ENCODE data around the gene TAAR8. TPM values are rescaled to one million over a fixed set of nuclear protein-coding genes. Genes with fewer than 3 reads are reported as not detected.

Gene TAAR8
- total and polyA plus RNA-seq, 2 donors (not counting 1 experiment from before 2014, with no cell fraction given): not detected

GRCh38 chr6:132520953-132521352 lies 31.5 kb upstream of the TAAR8 start:
- Mint-ChIP-seq H3K9me3 (ENCODE audit: insufficient read depth) (no peaks in the 10 kb centered on the region), H3K27ac (no peak overlapping the region), H3K27me3 (no peaks in the 10 kb centered on the region), H3K4me3 (no peak overlapping the region), H3K4me1 (peaks cover 2% of the 10 kb centered on the region)
- Histone ChIP-seq H3K27me3 (replicated peaks in 1 of 4; ENCODE audit: control extremely low read depth in 1 of 4, control insufficient read depth in 3 of 4, insufficient read depth in 4 of 4, low read length in 3 of 4) (no peaks in the 10 kb centered on the region), H3K4me3 (ENCODE audit: control extremely low read depth in 1 of 5, extremely low read depth in 1 of 5, insufficient read depth in 1 of 5, low read depth in 2 of 5, low read length in 4 of 5) (no peak overlapping the region), H4K20me1 (ENCODE audit: control insufficient read depth, insufficient read depth, low read length, poor library complexity, severe bottlenecking) (no peaks in the 10 kb centered on the region), H2AFZ (ENCODE audit: insufficient read depth, low read depth, low read length, poor library complexity, severe bottlenecking) (no peak overlapping the region), H3K9me3 (ENCODE audit: control extremely low read depth in 1 of 3, control insufficient read depth in 2 of 3, insufficient read depth in 1 of 3, low read length in 2 of 3) (no peaks in the 10 kb centered on the region), H3K9ac (ENCODE audit: low read length) (no peak overlapping the region), H3K79me2 (ENCODE audit: control insufficient read depth, insufficient read depth, low read length) (peaks cover 3% of the 10 kb centered on the region), H3K4me2 (replicated peaks; ENCODE audit: low read depth, low read length, poor library complexity, severe bottlenecking) (no peak overlapping the region), H3K27ac (ENCODE audit: low read length in 2 of 2) (no peak overlapping the region), H3K4me1 (ENCODE audit: control insufficient read depth in 2 of 2, insufficient read depth in 2 of 2, low read length in 2 of 2) (no peaks in the 10 kb centered on the region), H3K36me3 (replicated peaks in 1 of 2; ENCODE audit: control extremely low read depth in 1 of 2, control insufficient read depth in 1 of 2, extremely low read depth in 1 of 2, insufficient read depth in 2 of 2, low read length in 1 of 2) (no peaks in the 10 kb centered on the region)
- ChIA-PET CTCF (interaction anchor here (1.3 to 1.9 kb wide), 2 partner anchors 9 to 241 kb away, joined by 4 to 8 read pairs; no protein-coding TSS in a partner anchor), POLR2A (no interaction called here)
- ATAC-seq (ENCODE audit: low read depth) (no peak), DNase-seq (no peak)
- intact Hi-C loops (cut with micrococcal nuclease): no loop called here
- TF ChIP-seq CTCF (IDR thresholded peaks at IDR 0.05): no peak
- no peak for TF ChIP-seq EZH2 (IDR thresholded peaks at IDR 0.05; ENCODE audit: borderline replicate concordance, insufficient read depth, low read depth, low read length, poor library complexity, severe bottlenecking)
- no CpG with 5 or more reads among the region's 2 CpGs for WGBS (ENCODE audit: insufficient coverage)

GRCh38 chr6:132524646-132525045 lies 27.8 kb upstream of the TAAR8 start:
- H3K4me1 ChIP-seq (ENCODE audit: control insufficient read depth in 2 of 2, insufficient read depth in 2 of 2, low read length in 2 of 2): no peaks in the 10 kb centered on the region
- H3K4me1 Mint-ChIP-seq: peaks cover 4% of the 10 kb centered on the region
- H3K27me3 Mint-ChIP-seq: no peaks in the 10 kb centered on the region
- no peaks in the 10 kb centered on the region for H3K9me3 ChIP-seq (ENCODE audit: control extremely low read depth in 1 of 3, control insufficient read depth in 2 of 3, insufficient read depth in 1 of 3, low read length in 2 of 3)
- no peak overlapping the region for H3K4me3 ChIP-seq (ENCODE audit: control extremely low read depth in 1 of 5, extremely low read depth in 1 of 5, insufficient read depth in 1 of 5, low read depth in 2 of 5, low read length in 4 of 5)
- no peak for DNase-seq
- H3K27ac ChIP-seq (ENCODE audit: low read length in 2 of 2): no peak overlapping the region
- H3K27ac Mint-ChIP-seq: no peak overlapping the region
- no peak for TF ChIP-seq CTCF (IDR thresholded peaks at IDR 0.05)
- no peak for TF ChIP-seq EZH2 (IDR thresholded peaks at IDR 0.05; ENCODE audit: borderline replicate concordance, insufficient read depth, low read depth, low read length, poor library complexity, severe bottlenecking)
- no peak overlapping the region for H3K4me3 Mint-ChIP-seq
- H3K79me2 ChIP-seq (ENCODE audit: control insufficient read depth, insufficient read depth, low read length): no peaks in the 10 kb centered on the region
- no peaks in the 10 kb centered on the region for H3K36me3 ChIP-seq (replicated peaks in 1 of 2; ENCODE audit: control extremely low read depth in 1 of 2, control insufficient read depth in 1 of 2, extremely low read depth in 1 of 2, insufficient read depth in 2 of 2, low read length in 1 of 2)
- H3K27me3 ChIP-seq (replicated peaks in 1 of 4; ENCODE audit: control extremely low read depth in 1 of 4, control insufficient read depth in 3 of 4, insufficient read depth in 4 of 4, low read length in 3 of 4): no peaks in the 10 kb centered on the region
- ATAC-seq (ENCODE audit: low read depth): no peak
- CTCF ChIA-PET: interaction anchor here (0.6 to 1.8 kb wide), 4 partner anchors 12 to 1790 kb away, joined by 3 to 6 read pairs (median 4); partner anchors contain the start of gene STX7
- POLR2A ChIA-PET: no interaction called here
- intact Hi-C loops (cut with micrococcal nuclease): no loop called here
- H3K9ac ChIP-seq (ENCODE audit: low read length): no peak overlapping the region
- no peaks in the 10 kb centered on the region for H4K20me1 ChIP-seq (ENCODE audit: control insufficient read depth, insufficient read depth, low read length, poor library complexity, severe bottlenecking)
- no peak overlapping the region for H2AFZ ChIP-seq (ENCODE audit: insufficient read depth, low read depth, low read length, poor library complexity, severe bottlenecking)
- 95% methylated on average over 5 of the region's 5 CpGs for WGBS (ENCODE audit: insufficient coverage)
- H3K4me2 ChIP-seq (replicated peaks; ENCODE audit: low read depth, low read length, poor library complexity, severe bottlenecking): no peak overlapping the region
- no peaks in the 10 kb centered on the region for H3K9me3 Mint-ChIP-seq (ENCODE audit: insufficient read depth)

Data from B cell (primary cell).